ENCODE results near the gene ING3. TPM values are rescaled to one million over a fixed set of nuclear protein-coding genes. Genes with fewer than 3 reads are reported as not detected.

Gene ING3
- total and polyA plus RNA-seq, 2 of the 8 experiments (the other 6 are each of a cell fraction or from before 2014, with no cell fraction given), result 6.0 to 17.7 TPM

- no peak overlapping the region for H3K4me2 ChIP-seq (ENCODE audit: insufficient read depth in 1 of 2, low read depth in 2 of 2, low read length in 2 of 2)
- CTCF ChIA-PET (ENCODE audit: partially characterized antibody), result interaction anchor here (0.6 to 3.4 kb wide), 6 partner anchors 118 to 819 kb away, joined by 3 to 13 read pairs (median 3); no protein-coding TSS in a partner anchor
- no peak overlapping the region for H2BK120ac ChIP-seq (replicated peaks; ENCODE audit: low read depth, low read length)
- no peak overlapping the region for H2BK12ac ChIP-seq (ENCODE audit: low read depth, low read length)
- H3K27me3 ChIP-seq (replicated peaks in 1 of 4; ENCODE audit: control insufficient read depth in 3 of 4, extremely low read depth in 1 of 4, insufficient read depth in 3 of 4, low read length in 3 of 4), result no peaks in the 10 kb centered on the region
- no peak overlapping the region for H2AFZ ChIP-seq (ENCODE audit: low read length)
- no peaks in the 10 kb centered on the region for H4K20me1 ChIP-seq (replicated peaks in 1 of 2; ENCODE audit: control insufficient read depth in 1 of 2, insufficient read depth in 2 of 2, low read length in 2 of 2)
- H3K4me1 ChIP-seq (replicated peaks in 1 of 4; ENCODE audit: control insufficient read depth in 3 of 4, insufficient read depth in 4 of 4, low read length in 3 of 4), result no peaks in the 10 kb centered on the region
- DNase-seq (ENCODE audit: low read depth in 1 of 2, low spot score in 2 of 2), result no peak
- no peak overlapping the region for H3K23ac ChIP-seq (ENCODE audit: insufficient read length)
- no peak overlapping the region for H4K91ac ChIP-seq (replicated peaks; ENCODE audit: insufficient read length, low read length)
- no peak overlapping the region for H2BK20ac ChIP-seq (ENCODE audit: low read length)
- no peak overlapping the region for H2BK15ac ChIP-seq (ENCODE audit: low read length)
- no peak for FAIRE-seq
- H3K36me3 ChIP-seq (ENCODE audit: control insufficient read depth in 2 of 4, insufficient read depth in 4 of 4, low read length in 3 of 4), result no peaks in the 10 kb centered on the region
- 71% methylated on average over 1 of the region's 1 CpG; no CpG with 5 or more reads in 1 of the 2 experiments for WGBS, 2 experiments (ENCODE audit: extremely low coverage in 1 of 2, insufficient coverage in 1 of 2, insufficient read length in 1 of 2, insufficient replicate concordance in 2 of 2, low coverage in 1 of 2, low lambda C conversion rate in 2 of 2, missing lambda C conversion rate in 1 of 2)
- no peak overlapping the region for H3K4ac ChIP-seq (replicated peaks; ENCODE audit: insufficient read length, low read depth, low read length)
- no peak overlapping the region for H4K8ac ChIP-seq (ENCODE audit: extremely low read depth, insufficient read depth, low read length)
- H3K4me3 ChIP-seq (ENCODE audit: extremely low read depth in 1 of 4, insufficient read depth in 2 of 4, low read depth in 3 of 4, low read length in 4 of 4), result no peak overlapping the region
- no peak overlapping the region for H3K14ac ChIP-seq (ENCODE audit: insufficient read length)
- H3K9me3 ChIP-seq (ENCODE audit: insufficient read depth in 2 of 2, low read depth in 1 of 2, low read length in 1 of 2), result no peaks in the 10 kb centered on the region
- H4K5ac ChIP-seq (ENCODE audit: insufficient read length, low read depth, low read length), result no peak overlapping the region
- H3K79me2 ChIP-seq (ENCODE audit: control insufficient read depth in 1 of 2, insufficient read depth in 2 of 2, low read length in 2 of 2), result no peaks in the 10 kb centered on the region
- H2BK5ac ChIP-seq (ENCODE audit: low read depth, low read length), result no peak overlapping the region
- no peak overlapping the region for H3K9ac ChIP-seq (replicated peaks in 1 of 4; ENCODE audit: extremely low read depth in 1 of 4, low read depth in 3 of 4, low read length in 3 of 4)
- no peak overlapping the region for H2AK5ac ChIP-seq (ENCODE audit: low read depth, low read length)
- H3K23me2 ChIP-seq (ENCODE audit: low read depth, low read length), result no peaks in the 10 kb centered on the region
- H3K27ac ChIP-seq (ENCODE audit: low read depth, low read length), result no peak overlapping the region
- POLR2A ChIA-PET (ENCODE audit: partially characterized antibody), result no interaction called here
- no peak overlapping the region for H3K56ac ChIP-seq (replicated peaks; ENCODE audit: insufficient read length, low read depth, low read length)
- H3K79me1 ChIP-seq (ENCODE audit: low read depth, low read length), result no peaks in the 10 kb centered on the region
- no peak overlapping the region for H3K18ac ChIP-seq (ENCODE audit: extremely low read depth, low read length)
- TF ChIP-seq ATF2 (IDR thresholded peaks at IDR 0.05; ENCODE audit: low read length) (no peak), RAD21 (IDR thresholded peaks at IDR 0.05 in 1 of 2, conservative IDR thresholded peaks at IDR 0.05 in 1 of 2; ENCODE audit: low read depth in 2 of 2, low read length in 2 of 2) (peak in 1 of 2 experiments; percentile 31; a peak in 3 of 4 replicates), CTCF (IDR thresholded peaks at IDR 0.05; ENCODE audit: control extremely low read depth in 1 of 3, insufficient read depth in 1 of 3, low read depth in 1 of 3, low read length in 3 of 3) (peak in 1 of 3 experiments; percentile 12; a peak in 1 of 4 replicates)
These were observed 9.5 kb upstream of the ING3 start for GRCh38 chr7:120941064-120941463.
